PC-3 (cell line): Measurements from ENCODE around the gene PSAPL1. TPM values are rescaled to one million over a fixed set of nuclear protein-coding genes. Genes with fewer than 3 reads are reported as not detected.

Experiments
- ATAC-seq: fragments of 200-7000 bp; cut with Tn5 transposase; 2 replicates; pipeline ENCODE4 v1.9.1; 2020; ENCODE audit warnings: mild to moderate bottlenecking, moderate library complexity
- BruUV-seq: library from RNA; stranded (reverse); fragments of 400-500 nt; replicated peaks from 2 replicates; lab custom pipeline; 2021; lab: Mats Ljungman, UMichigan
- CTCF ChIA-PET: fragments of 300-600 bp; sonication (Branson Sonifier 250); formaldehyde crosslinking; loops from one replicate; lab custom pipeline; 2022; ENCODE audit warnings: antibody characterized with exemption; lab: Charles Lee
- POLR2A ChIA-PET: fragments of 300-600 bp; sonication (Branson Sonifier 250); formaldehyde crosslinking; loops from one replicate; lab custom pipeline; 2022; ENCODE audit warnings: antibody characterized with exemption; ENCODE audit not compliant: unreplicated experiment; lab: Charles Lee
- DNase-seq: peaks from one replicate; pipeline ENCODE4 v3.0.0-alpha.2; 2015
- H2AFZ ChIP-seq: fragments of 300-600 bp; sonication (generic); 2 replicates; pipeline ENCODE4 v1.6.0; 2016; ENCODE audit warnings: antibody characterized with exemption, low read length
- H3F3A ChIP-seq: fragments of 300-600 bp; sonication (generic); one replicate; pipeline ENCODE4 v1.6.0; 2017; ENCODE audit warnings: antibody characterized with exemption, low read length, control low read depth, mild to moderate bottlenecking; ENCODE audit not compliant: unreplicated experiment
- H3K27ac ChIP-seq: fragments of 300-600 bp; sonication (generic); 2 replicates; pipeline ENCODE4 v1.5.1; 2016; ENCODE audit warnings: mild to moderate bottlenecking, low read length
- H3K27me3 ChIP-seq: fragments of 300-600 bp; sonication (generic); 2 replicates; pipeline ENCODE4 v1.6.1; 2016; ENCODE audit warnings: low read length, mixed read lengths
- H3K36me3 ChIP-seq: fragments of 300-600 bp; sonication (generic); 2 replicates; pipeline ENCODE4 v1.6.1; 2016; ENCODE audit warnings: low read depth, mixed run types, low read length, mixed read lengths
- H3K4me1 ChIP-seq: fragments of 300-600 bp; sonication (generic); 2 replicates; pipeline ENCODE4 v1.5.1; 2016; ENCODE audit warnings: low read length; ENCODE audit not compliant: insufficient read depth
- H3K4me2 ChIP-seq: fragments of 300-600 bp; sonication (generic); 2 replicates; pipeline ENCODE4 v1.6.0; 2016; ENCODE audit warnings: low read length
- H3K4me3 ChIP-seq: fragments of 300-600 bp; sonication (generic); 2 replicates; pipeline ENCODE4 v1.5.1; 2016; ENCODE audit warnings: mild to moderate bottlenecking, low read length, mixed read lengths
- H3K79me2 ChIP-seq: fragments of 300-600 bp; sonication (generic); 2 replicates; pipeline ENCODE4 v1.6.1; 2017; ENCODE audit warnings: low read length, mixed read lengths
- H3K9ac ChIP-seq: fragments of 300-600 bp; sonication (generic); 2 replicates; pipeline ENCODE4 v1.6.0; 2016; ENCODE audit warnings: mild to moderate bottlenecking, low read length
- H3K9me2 ChIP-seq: fragments of 300-600 bp; sonication (generic); replicated peaks from 2 replicates; pipeline ENCODE4 v1.6.1; 2016; ENCODE audit warnings: mixed run types, low read length, mixed read lengths
- H3K9me3 ChIP-seq: fragments of 300-600 bp; sonication (generic); 2 replicates; pipeline ENCODE4 v1.6.1; 2016; ENCODE audit warnings: low read length, mixed read lengths
- H4K20me1 ChIP-seq: fragments of 300-600 bp; sonication (generic); 2 replicates; pipeline ENCODE4 v1.6.1; 2016; ENCODE audit warnings: low read length, mixed read lengths
- CTCF ChIP-seq: fragments of 300-600 bp; sonication (generic); conservative IDR thresholded peaks from 2 replicates; pipeline ENCODE4 v1.5.1; 2017; ENCODE audit warnings: antibody characterized with exemption, low read depth, mild to moderate bottlenecking, low read length
- EZH2 ChIP-seq: fragments of 300-600 bp; sonication (generic); IDR thresholded peaks from one replicate; pipeline ENCODE4 v1.6.1; 2017; ENCODE audit warnings: antibody characterized with exemption, mild to moderate bottlenecking, low read length; ENCODE audit not compliant: unreplicated experiment
- EZH2phosphoT487 ChIP-seq: fragments of 300-600 bp; sonication (generic); IDR thresholded peaks from 2 replicates; pipeline ENCODE4 v1.6.1; 2018; ENCODE audit warnings: mild to moderate bottlenecking, antibody characterized with exemption, low read length, borderline replicate concordance
- intact Hi-C: fragments of 100-400 bp; cut with micrococcal nuclease; formaldehyde crosslinking; loops from 2 replicates; pipeline ENCODE4 v1.9.0; 2023
- total RNA-seq: library from RNA; depleted of rRNA; stranded (reverse); fragments of >200 nt; gene quantifications from 2 replicates; pipeline ENCODE4 v1.2.3, GENCODE V29; 2014

PSAPL1 gene
- total RNA-seq, 1 experiment from 2014 or later = 0.15 TPM

GRCh38 chr4:7408166-7408565 lies 26.6 kb downstream of the PSAPL1 start:
- no peaks in the 10 kb centered on the region for H3K9me2 ChIP-seq
- no peaks in the 10 kb centered on the region for H3K79me2 ChIP-seq
- ATAC-seq (no peak), DNase-seq (no peak)
- intact Hi-C loops = no loop called here
- H3K27me3 ChIP-seq = no peaks in the 10 kb centered on the region
- H3K9me3 ChIP-seq = no peaks in the 10 kb centered on the region
- no peaks in the 10 kb centered on the region for H4K20me1 ChIP-seq
- CTCF ChIA-PET = no interaction called here
- H3K4me3 ChIP-seq = no peak overlapping the region
- no peaks in the 10 kb centered on the region for H3K36me3 ChIP-seq
- no peak overlapping the region for H2AFZ ChIP-seq
- no peak for TF ChIP-seq CTCF
- TF ChIP-seq EZH2phosphoT487 = no peak
- TF ChIP-seq EZH2 = no peak
- BruUV-seq = no TSS peak
- POLR2A ChIA-PET = no interaction called here
- no peak overlapping the region for H3K9ac ChIP-seq
- no peak overlapping the region for H3K27ac ChIP-seq
- no peaks in the 10 kb centered on the region for H3F3A ChIP-seq
- H3K4me1 ChIP-seq = 0 out of 2 replicates have a peak, but pooled peaks cover 2% of the 10 kb centered on the region
- H3K4me2 ChIP-seq = no peak overlapping the region

GRCh38 chr4:7403001-7403400 lies 31.7 kb downstream of the PSAPL1 start:
- Histone ChIP-seq H3K27me3 (no peaks in the 10 kb centered on the region), H3K4me3 (no peak overlapping the region), H3K79me2 (no peaks in the 10 kb centered on the region), H3K4me1 (peaks cover 14% of the 10 kb centered on the region), H3K27ac (no peak overlapping the region), H2AFZ (no peak overlapping the region), H3K9me2 (no peaks in the 10 kb centered on the region), H3K36me3 (no peaks in the 10 kb centered on the region), H3F3A (no peaks in the 10 kb centered on the region), H3K9me3 (no peaks in the 10 kb centered on the region), H3K4me2 (0 out of 2 replicates have a peak overlapping the region, but pooled peaks have one; percentile 3), H3K9ac (no peak overlapping the region), H4K20me1 (no peaks in the 10 kb centered on the region)
- DNase-seq = peak; percentile 29
- no peak for TF ChIP-seq EZH2phosphoT487
- no peak for TF ChIP-seq CTCF
- TF ChIP-seq EZH2 = no peak
- intact Hi-C loops = no loop called here
- POLR2A ChIA-PET = no interaction called here
- CTCF ChIA-PET = no interaction called here
- no peak; the same call in 1 of the 2 replicates for ATAC-seq
- BruUV-seq = no TSS peak

GRCh38 chr4:7402526-7402925 lies 32.2 kb downstream of the PSAPL1 start:
- DNase-seq (peak; percentile 39), ATAC-seq (peak; percentile 51)
- no peak overlapping the region for H3K4me3 ChIP-seq
- no peaks in the 10 kb centered on the region for H3K27me3 ChIP-seq
- H3K9me2 ChIP-seq = no peaks in the 10 kb centered on the region
- H3K36me3 ChIP-seq = no peaks in the 10 kb centered on the region
- no TSS peak for BruUV-seq
- POLR2A ChIA-PET = no interaction called here
- intact Hi-C loops = no loop called here
- no peak overlapping the region for H2AFZ ChIP-seq
- H3K4me1 ChIP-seq = peaks cover 19% of the 10 kb centered on the region
- no peak for TF ChIP-seq EZH2
- H4K20me1 ChIP-seq = no peaks in the 10 kb centered on the region
- H3F3A ChIP-seq = no peaks in the 10 kb centered on the region
- H3K79me2 ChIP-seq = no peaks in the 10 kb centered on the region
- H3K4me2 ChIP-seq = 0 out of 2 replicates have a peak overlapping the region, but pooled peaks have one; percentile 3
- no peak overlapping the region for H3K9ac ChIP-seq
- H3K9me3 ChIP-seq = no peaks in the 10 kb centered on the region
- CTCF ChIA-PET = no interaction called here
- no peak overlapping the region for H3K27ac ChIP-seq
